HEK293 (cell line): ENCODE results near the gene TTLL5.

ENCODE experiments used
- BCL11A ChIP-seq: fragments of 450-650 bp; formaldehyde crosslinking; IDR thresholded peaks from 2 replicates; pipeline ENCODE4 v1.5.1; 2016; ENCODE audit warnings: low read depth, missing biosample characterization, missing genetic modification characterization
- FEZF1 ChIP-seq: fragments of 450-650 bp; formaldehyde crosslinking; IDR thresholded peaks from 2 replicates; pipeline ENCODE4 v1.5.1; 2016; ENCODE audit warnings: missing biosample characterization, missing genetic modification characterization
- GLI2 ChIP-seq: fragments of 450-650 bp; formaldehyde crosslinking; IDR thresholded peaks from 2 replicates; pipeline ENCODE4; 2017; ENCODE audit warnings: missing biosample characterization, missing genetic modification characterization, low read depth, borderline replicate concordance
- GLIS1 ChIP-seq: fragments of 450-650 bp; formaldehyde crosslinking; IDR thresholded peaks from 2 replicates; pipeline ENCODE4 v1.5.1; 2016; ENCODE audit warnings: missing biosample characterization, missing genetic modification characterization
- HOXD13 ChIP-seq: sonication (generic); formaldehyde crosslinking; IDR thresholded peaks from 2 replicates; pipeline ENCODE4 v1.8.0; 2022; ENCODE audit warnings: missing genetic modification reagents, borderline replicate concordance
- INSM2 ChIP-seq: fragments of 450-650 bp; formaldehyde crosslinking; IDR thresholded peaks from 2 replicates; pipeline ENCODE4 v1.5.1; 2016; ENCODE audit warnings: missing biosample characterization, missing genetic modification characterization
- MZF1 ChIP-seq: fragments of 450-650 bp; formaldehyde crosslinking; IDR thresholded peaks from 2 replicates; pipeline ENCODE4 v1.5.1; 2017; ENCODE audit warnings: missing biosample characterization, missing genetic modification characterization, borderline replicate concordance
- OSR2 ChIP-seq: fragments of 450-650 bp; formaldehyde crosslinking; IDR thresholded peaks from 2 replicates; pipeline ENCODE4 v1.5.1; 2016; ENCODE audit warnings: missing biosample characterization, missing genetic modification characterization
- PRDM2 ChIP-seq: fragments of 450-650 bp; formaldehyde crosslinking; IDR thresholded peaks from 2 replicates; pipeline ENCODE4 v1.5.1; 2016; ENCODE audit warnings: missing biosample characterization, missing genetic modification characterization, borderline replicate concordance
- PRDM6 ChIP-seq: fragments of 450-650 bp; formaldehyde crosslinking; IDR thresholded peaks from 2 replicates; pipeline ENCODE4 v1.5.1; 2017; ENCODE audit warnings: missing biosample characterization, missing genetic modification characterization
- SCRT1 ChIP-seq: fragments of 450-650 bp; formaldehyde crosslinking; IDR thresholded peaks from 2 replicates; pipeline ENCODE4 v1.5.1; 2016; ENCODE audit warnings: missing biosample characterization, missing genetic modification characterization, borderline replicate concordance
- SP7 ChIP-seq: fragments of 450-650 bp; formaldehyde crosslinking; IDR thresholded peaks from 2 replicates; pipeline ENCODE4 v1.5.1; 2016; ENCODE audit warnings: missing biosample characterization, missing genetic modification characterization
- TCF7L2 ChIP-seq: IDR thresholded peaks from 2 replicates; pipeline ENCODE4 v1.6.1; 2011; ENCODE audit warnings: low read depth, mild to moderate bottlenecking, inconsistent platforms, low read length, moderate library complexity, borderline replicate concordance
- ZBTB49 ChIP-seq: fragments of 450-650 bp; formaldehyde crosslinking; IDR thresholded peaks from 2 replicates; pipeline ENCODE4 v1.5.1; 2016; ENCODE audit warnings: missing biosample characterization, missing genetic modification characterization, low read depth
- ZBTB7A ChIP-seq: fragments of 450-650 bp; formaldehyde crosslinking; IDR thresholded peaks from 2 replicates; pipeline ENCODE4 v1.5.1; 2016; ENCODE audit warnings: low read depth, missing biosample characterization, missing genetic modification characterization
- ZEB2 ChIP-seq: fragments of 450-650 bp; formaldehyde crosslinking; IDR thresholded peaks from 2 replicates; pipeline ENCODE4 v1.5.1; 2016; ENCODE audit warnings: missing biosample characterization, missing genetic modification characterization
- ZFP69B ChIP-seq: fragments of 450-650 bp; formaldehyde crosslinking; IDR thresholded peaks from 2 replicates; pipeline ENCODE4 v1.5.1; 2016; ENCODE audit warnings: missing biosample characterization, missing genetic modification characterization
- ZNF24 ChIP-seq: fragments of 450-650 bp; formaldehyde crosslinking; IDR thresholded peaks from 2 replicates; pipeline ENCODE4 v1.5.1; 2016; ENCODE audit warnings: missing biosample characterization, missing genetic modification characterization
- ZNF362 ChIP-seq: fragments of 450-650 bp; formaldehyde crosslinking; IDR thresholded peaks from 2 replicates; pipeline ENCODE4 v1.5.1; 2016; ENCODE audit warnings: missing biosample characterization, missing genetic modification characterization
- ZNF580 ChIP-seq: fragments of 450-650 bp; formaldehyde crosslinking; IDR thresholded peaks from 2 replicates; pipeline ENCODE4 v1.5.1; 2016; ENCODE audit warnings: missing biosample characterization, missing genetic modification characterization
- ZNF621 ChIP-seq: fragments of 450-650 bp; formaldehyde crosslinking; IDR thresholded peaks from 2 replicates; pipeline ENCODE4 v1.5.1; 2017; ENCODE audit warnings: missing biosample characterization, missing genetic modification characterization
- ZNF639 ChIP-seq: fragments of 450-650 bp; formaldehyde crosslinking; IDR thresholded peaks from 2 replicates; pipeline ENCODE4 v1.5.1; 2016; ENCODE audit warnings: missing biosample characterization, missing genetic modification characterization
- ZNF843 ChIP-seq: fragments of 450-650 bp; formaldehyde crosslinking; IDR thresholded peaks from 2 replicates; pipeline ENCODE4 v1.5.1; 2016; ENCODE audit warnings: missing biosample characterization, missing genetic modification characterization
- ZXDB ChIP-seq: fragments of 450-650 bp; formaldehyde crosslinking; IDR thresholded peaks from 2 replicates; pipeline ENCODE4 v1.5.1; 2016; ENCODE audit warnings: missing biosample characterization, missing genetic modification characterization

TTLL5 gene

GRCh38 chr14:75821831-75822521, 160.9 kb downstream of the TTLL5 start (continued):
- TF ChIP-seq INSM2 (tag by site-specific recombination) = peak; percentile 24; the same call in 1 of the 2 replicates
- TF ChIP-seq ZXDB (tag by site-specific recombination) = peak; percentile 35; the same call in 1 of the 2 replicates
- TF ChIP-seq ZNF24 = peak; percentile 26; the same call in 1 of the 2 replicates
- no peak for TF ChIP-seq ZBTB49 (tag by site-specific recombination)
- TF ChIP-seq ZNF362 (tag by site-specific recombination) = no peak
- no peak for TF ChIP-seq ZFP69B
- peak; percentile 70 for TF ChIP-seq ZNF843 (tag by site-specific recombination)
- TF ChIP-seq ZEB2 (tag by site-specific recombination) = 0 out of 2 replicates have a peak, but pooled peaks have one; percentile 20
- peak; percentile 69 for TF ChIP-seq GLI2 (tag by site-specific recombination)
- no peak for TF ChIP-seq MZF1 (tag by site-specific recombination)
- peak; percentile 94 for TF ChIP-seq PRDM6 (tag by site-specific recombination)
- no peak for TF ChIP-seq ZNF621 (tag by site-specific recombination)
- peak; percentile 85; the same call in 1 of the 2 replicates for TF ChIP-seq TCF7L2
- TF ChIP-seq ZBTB7A (tag by site-specific recombination) = no peak
- TF ChIP-seq GLIS1 (tag by site-specific recombination) = peak; percentile 63; the same call in 1 of the 2 replicates
- TF ChIP-seq HOXD13 (CRISPR knock-in tag) = no peak; the same call in 1 of the 2 replicates
- TF ChIP-seq ZNF580 (tag by site-specific recombination) = peak; percentile 90
- TF ChIP-seq SCRT1 (tag by site-specific recombination) = peak; percentile 59; the same call in 1 of the 2 replicates
- peak; percentile 97 for TF ChIP-seq OSR2 (tag by site-specific recombination)
- TF ChIP-seq ZNF639 = 0 out of 2 replicates have a peak, but pooled peaks have one; percentile 20
- TF ChIP-seq PRDM2 = no peak
- peak; percentile 59 for TF ChIP-seq SP7 (tag by site-specific recombination)
- TF ChIP-seq FEZF1 (tag by site-specific recombination) = peak; percentile 92
- peak; percentile 79; the same call in 1 of the 2 replicates for TF ChIP-seq BCL11A
